Left ventricle myocardium inferior (tissue), 1 donor: ENCODE results near the gene CPNE4. TPM values are rescaled to one million over a fixed set of nuclear protein-coding genes. Genes with fewer than 3 reads are reported as not detected.

Source experiments
- DNase-seq: peaks from one replicate; pipeline ENCODE4 v3.0.0-alpha.2; 2020
- H3K27ac ChIP-seq: fragments of 200-600 bp; replicated peaks from 2 replicates; pipeline ENCODE4 v1.8.0; 2021
- H3K27me3 ChIP-seq: fragments of 200-600 bp; 2 replicates; pipeline ENCODE4 v1.8.0; 2021; ENCODE audit warnings: low read depth
- H3K36me3 ChIP-seq: fragments of 200-600 bp; 2 replicates; pipeline ENCODE4 v1.8.0; 2021
- H3K4me1 ChIP-seq: fragments of 200-600 bp; 2 replicates; pipeline ENCODE4 v1.8.0; 2021
- H3K4me3 ChIP-seq: fragments of 200-600 bp; 2 replicates; pipeline ENCODE4 v1.8.0; 2021; ENCODE audit warnings: mild to moderate bottlenecking, moderate library complexity
- H3K9me3 ChIP-seq: fragments of 200-600 bp; replicated peaks from 2 replicates; pipeline ENCODE4 v1.8.0; 2021
- intact Hi-C: fragments of 100-400 bp; cut with micrococcal nuclease; formaldehyde crosslinking; loops from one replicate; pipeline ENCODE4 v1.11.0; 2022
- total RNA-seq: library from RNA; stranded (reverse); fragmentation: NEBNext Ultra II Directional; extraction: Animal tissue kit (Norgen Biotek cat#: 25700); gene quantifications from one replicate; pipeline ENCODE4 v1.2.1, GENCODE V29; 2021
- TF ChIP-seq, protein P1 (sequence below): fragments of 200-600 bp; IDR thresholded peaks from 2 replicates; pipeline ENCODE4 v1.8.0; 2021; ENCODE audit warnings: antibody characterized with exemption, mild to moderate bottlenecking, borderline replicate concordance
- donor health status: DM: no; HTN: yes; CAD: no; lungs with severe emphysema.

The CPNE4 gene
- total RNA-seq, 1 donor from 2014 or later, result 17.9 TPM

DNA sequence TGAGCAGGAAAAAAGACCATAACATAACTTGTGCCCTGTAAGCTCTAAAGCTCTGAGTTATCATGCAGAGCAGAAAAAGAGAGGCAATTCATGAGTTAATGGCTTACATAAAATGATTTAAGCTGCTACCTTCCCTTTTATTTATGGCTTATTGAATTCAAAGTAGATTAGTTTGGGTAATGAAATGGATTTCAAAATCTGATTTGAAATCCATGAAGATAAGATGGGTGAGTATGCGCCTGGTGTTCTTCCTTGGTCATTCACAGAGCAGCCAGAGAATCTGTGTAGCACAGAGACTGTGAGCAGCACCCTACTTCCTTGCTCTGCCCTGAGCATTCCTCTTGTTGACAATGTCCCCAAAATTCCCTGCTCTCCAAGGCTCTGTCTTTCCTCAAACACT lies 495.8 kb downstream of the CPNE4 start:
- Histone ChIP-seq H3K4me3 (no peak overlapping the region), H3K36me3 (peaks cover 7% of the 10 kb centered on the region), H3K4me1 (peaks cover 7% of the 10 kb centered on the region), H3K27ac (no peak overlapping the region), H3K9me3 (peaks cover 4% of the 10 kb centered on the region), H3K27me3 (no peaks in the 10 kb centered on the region)
- TF ChIP-seq, protein P1, sequence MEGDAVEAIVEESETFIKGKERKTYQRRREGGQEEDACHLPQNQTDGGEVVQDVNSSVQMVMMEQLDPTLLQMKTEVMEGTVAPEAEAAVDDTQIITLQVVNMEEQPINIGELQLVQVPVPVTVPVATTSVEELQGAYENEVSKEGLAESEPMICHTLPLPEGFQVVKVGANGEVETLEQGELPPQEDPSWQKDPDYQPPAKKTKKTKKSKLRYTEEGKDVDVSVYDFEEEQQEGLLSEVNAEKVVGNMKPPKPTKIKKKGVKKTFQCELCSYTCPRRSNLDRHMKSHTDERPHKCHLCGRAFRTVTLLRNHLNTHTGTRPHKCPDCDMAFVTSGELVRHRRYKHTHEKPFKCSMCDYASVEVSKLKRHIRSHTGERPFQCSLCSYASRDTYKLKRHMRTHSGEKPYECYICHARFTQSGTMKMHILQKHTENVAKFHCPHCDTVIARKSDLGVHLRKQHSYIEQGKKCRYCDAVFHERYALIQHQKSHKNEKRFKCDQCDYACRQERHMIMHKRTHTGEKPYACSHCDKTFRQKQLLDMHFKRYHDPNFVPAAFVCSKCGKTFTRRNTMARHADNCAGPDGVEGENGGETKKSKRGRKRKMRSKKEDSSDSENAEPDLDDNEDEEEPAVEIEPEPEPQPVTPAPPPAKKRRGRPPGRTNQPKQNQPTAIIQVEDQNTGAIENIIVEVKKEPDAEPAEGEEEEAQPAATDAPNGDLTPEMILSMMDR, result no peak
- no peak for DNase-seq
- intact Hi-C loops, result no loop called here

DNA sequence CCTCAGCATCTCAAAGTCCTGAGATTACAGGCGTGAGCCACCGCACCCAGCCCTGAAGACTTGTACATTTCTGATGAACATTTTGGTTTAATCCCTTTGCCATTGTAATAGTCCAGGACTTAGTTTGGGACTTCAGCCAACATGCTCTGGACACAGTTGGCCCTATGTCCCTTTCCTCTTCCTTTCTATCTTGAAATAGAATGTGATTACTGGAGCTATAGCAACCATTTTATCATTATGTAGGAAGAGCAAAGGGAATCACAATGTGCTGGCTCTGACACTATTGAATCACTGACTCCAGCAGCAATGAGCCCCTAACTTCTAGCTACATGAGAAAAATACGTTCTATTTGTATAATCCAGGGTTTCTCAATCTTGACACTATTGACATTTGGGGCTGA lies 497.3 kb downstream of the CPNE4 start:
- no peak for DNase-seq
- intact Hi-C loops, result no loop called here
- H3K27ac ChIP-seq, result no peak overlapping the region
- H3K4me1 ChIP-seq, result no peaks in the 10 kb centered on the region
- no peaks in the 10 kb centered on the region for H3K27me3 ChIP-seq
- H3K9me3 ChIP-seq, result peaks cover 4% of the 10 kb centered on the region
- H3K36me3 ChIP-seq, result peaks cover 7% of the 10 kb centered on the region
- TF ChIP-seq, protein P1, result no peak
- no peak overlapping the region for H3K4me3 ChIP-seq

DNA sequence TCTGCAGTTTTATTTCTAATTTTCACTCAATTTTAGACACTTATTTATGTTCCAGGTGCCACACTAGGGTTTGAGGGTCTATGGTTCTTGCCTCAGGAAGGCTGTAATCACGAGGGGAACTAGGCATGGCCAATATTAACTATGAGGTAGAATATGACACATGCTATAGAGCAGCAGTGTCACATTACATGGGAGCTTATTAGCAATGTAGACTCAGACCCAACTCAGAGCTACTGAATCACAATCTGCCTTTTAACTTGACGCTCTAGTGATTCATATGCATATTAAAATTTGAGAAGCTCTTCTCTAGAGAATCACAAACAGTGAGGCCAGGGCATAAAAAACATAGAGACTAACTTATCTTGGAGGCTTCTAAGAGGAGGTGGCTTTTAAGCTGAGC lies 499.2 kb downstream of the CPNE4 start:
- Histone ChIP-seq H3K9me3 (peaks cover 4% of the 10 kb centered on the region), H3K27ac (no peak overlapping the region), H3K4me1 (no peaks in the 10 kb centered on the region), H3K4me3 (no peak overlapping the region), H3K36me3 (peaks cover 7% of the 10 kb centered on the region), H3K27me3 (no peaks in the 10 kb centered on the region)
- intact Hi-C loops, result no loop called here
- TF ChIP-seq, protein P1, result no peak
- DNase-seq, result no peak

DNA sequence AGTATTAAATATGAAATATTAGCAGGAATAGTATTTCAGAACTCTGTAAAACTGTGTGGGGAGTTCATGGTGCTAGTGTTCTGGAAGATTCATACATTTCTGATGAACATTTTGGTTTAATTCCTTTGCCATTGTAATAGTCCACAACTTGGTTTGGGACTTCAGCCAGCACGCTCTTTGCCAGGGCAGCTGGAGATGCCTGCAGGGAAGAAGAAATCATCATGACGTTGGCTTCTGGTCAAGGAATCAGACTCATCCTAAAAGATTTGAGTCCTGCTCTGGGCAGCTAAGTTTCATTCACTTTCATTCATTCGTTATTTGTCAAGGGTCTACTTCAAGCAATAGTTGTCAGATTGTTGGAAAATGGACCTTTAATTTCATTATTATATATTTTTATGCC lies 499.7 kb downstream of the CPNE4 start:
- TF ChIP-seq, protein P1, result no peak
- peaks cover 7% of the 10 kb centered on the region for H3K36me3 ChIP-seq
- H3K27ac ChIP-seq, result no peak overlapping the region
- no peaks in the 10 kb centered on the region for H3K27me3 ChIP-seq
- H3K4me1 ChIP-seq, result no peaks in the 10 kb centered on the region
- peaks cover 4% of the 10 kb centered on the region for H3K9me3 ChIP-seq
- DNase-seq, result no peak
- no peak overlapping the region for H3K4me3 ChIP-seq
- intact Hi-C loops, result no loop called here

DNA sequence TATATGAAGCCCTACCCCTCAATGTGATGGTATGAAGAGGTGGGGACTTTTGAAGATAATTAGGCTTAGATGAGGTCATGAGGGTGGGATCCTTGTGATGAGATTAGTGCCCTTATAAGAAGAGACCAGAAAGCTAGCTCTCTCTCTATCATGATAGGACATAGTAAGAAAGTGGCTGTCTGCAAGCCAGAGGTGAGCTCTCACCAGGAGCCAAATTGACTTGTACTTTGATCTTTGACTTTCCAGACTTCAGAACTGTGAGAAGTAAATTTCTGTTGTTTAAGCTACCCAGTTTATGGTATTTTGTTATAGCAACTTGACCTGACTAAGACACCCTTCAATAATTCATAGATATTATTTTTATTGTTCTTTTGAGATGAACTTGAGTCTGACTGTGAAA lies 502.2 kb downstream of the CPNE4 start:
- Histone ChIP-seq H3K27ac (no peak overlapping the region), H3K9me3 (no peaks in the 10 kb centered on the region), H3K27me3 (peaks cover 3% of the 10 kb centered on the region), H3K4me1 (no peaks in the 10 kb centered on the region), H3K36me3 (no peaks in the 10 kb centered on the region), H3K4me3 (no peak overlapping the region)
- intact Hi-C loops, result no loop called here
- TF ChIP-seq, protein P1, result no peak
- DNase-seq, result no peak

DNA sequence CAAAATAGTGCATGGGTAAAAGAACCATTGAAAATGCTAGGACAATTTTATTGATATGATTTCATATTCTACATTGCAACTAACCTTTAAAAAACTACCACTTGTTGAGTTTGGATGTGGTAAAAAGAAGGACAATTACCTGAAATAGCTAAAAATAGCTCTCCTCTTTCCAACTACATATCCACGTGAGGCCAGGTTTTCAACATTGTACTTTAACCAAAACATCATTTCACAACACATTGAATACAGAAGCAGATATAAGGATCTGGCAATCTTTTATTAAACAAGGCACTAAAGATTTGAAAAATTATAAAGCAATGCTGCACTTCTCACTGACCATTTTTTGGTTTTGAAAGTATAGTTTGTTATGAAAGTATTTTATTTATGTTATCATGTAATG lies 504.0 kb downstream of the CPNE4 start:
- H3K4me1 ChIP-seq, result no peaks in the 10 kb centered on the region
- no peaks in the 10 kb centered on the region for H3K36me3 ChIP-seq
- peaks cover 17% of the 10 kb centered on the region for H3K27me3 ChIP-seq
- TF ChIP-seq, protein P1, result no peak
- no peak for DNase-seq
- intact Hi-C loops, result no loop called here
- no peak overlapping the region for H3K4me3 ChIP-seq
- no peaks in the 10 kb centered on the region for H3K9me3 ChIP-seq
- no peak overlapping the region for H3K27ac ChIP-seq
